ENCODE data around the gene ELN. TPM values are rescaled to one million over a fixed set of nuclear protein-coding genes. Genes with fewer than 3 reads are reported as not detected.
A peak's percentile ranks its signal among the peaks of the same experiment; 100 is the strongest.
"Not testable (repeated sequence)": the region's sequence is repeated elsewhere in the genome, so short reads cannot be mapped to it uniquely, and the experiment has no call there.

ELN gene
- total RNA-seq, result under 1 TPM in 1 of 2 donors, not detected in 1; 0.10 TPM

DNA sequence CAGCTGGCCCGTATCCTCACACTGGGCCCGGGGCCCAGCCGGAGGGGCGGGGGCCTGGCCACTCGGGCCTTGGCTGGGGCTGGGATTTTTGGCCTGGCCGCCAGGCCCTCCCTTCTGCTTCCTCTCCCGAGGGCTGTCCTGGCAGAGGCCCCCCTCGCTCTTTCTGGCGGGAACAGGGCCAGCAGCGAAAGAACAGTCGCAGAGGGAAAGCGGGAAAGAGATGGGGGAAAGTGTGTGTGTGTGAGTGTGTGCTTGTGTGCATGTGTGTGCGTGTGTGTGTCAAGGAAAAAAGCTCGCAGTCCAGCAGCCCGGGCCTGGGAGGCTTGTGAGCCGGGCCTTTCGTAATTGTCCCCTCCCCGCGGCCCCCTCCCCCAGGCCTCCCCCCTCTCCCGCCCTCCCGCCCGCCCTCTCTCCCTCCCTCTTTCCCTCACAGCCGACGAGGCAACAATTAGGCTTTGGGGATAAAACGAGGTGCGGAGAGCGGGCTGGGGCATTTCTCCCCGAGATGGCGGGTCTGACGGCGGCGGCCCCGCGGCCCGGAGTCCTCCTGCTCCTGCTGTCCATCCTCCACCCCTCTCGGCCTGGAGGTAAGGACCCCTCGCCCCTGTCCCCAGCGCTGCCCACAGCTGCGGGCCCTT, at the start of gene ELN:
Gene ELN (plus strand): TSS at position 491 of the 638 bp plus-strand sequence. CDS start 15 bp downstream, at position 506.
- Mint-ChIP-seq H3K36me3 (no peaks in the 10 kb centered on the region), H3K27ac (no peak within 1 kb of the TSS), H3K4me3 (no peak within 1 kb of the TSS), H3K4me1 (ENCODE audit: low read depth in 2 of 2) (peaks cover 7 to 13% of the 10 kb centered on the region in 2 donors), H3K27me3 (peaks cover 26 to 45% of the 10 kb centered on the region in 2 donors), H3K9me3 (no peaks in the 10 kb centered on the region)
- ATAC-seq (no peak), DNase-seq (ENCODE audit: low spot score) (no peak)

DNA sequence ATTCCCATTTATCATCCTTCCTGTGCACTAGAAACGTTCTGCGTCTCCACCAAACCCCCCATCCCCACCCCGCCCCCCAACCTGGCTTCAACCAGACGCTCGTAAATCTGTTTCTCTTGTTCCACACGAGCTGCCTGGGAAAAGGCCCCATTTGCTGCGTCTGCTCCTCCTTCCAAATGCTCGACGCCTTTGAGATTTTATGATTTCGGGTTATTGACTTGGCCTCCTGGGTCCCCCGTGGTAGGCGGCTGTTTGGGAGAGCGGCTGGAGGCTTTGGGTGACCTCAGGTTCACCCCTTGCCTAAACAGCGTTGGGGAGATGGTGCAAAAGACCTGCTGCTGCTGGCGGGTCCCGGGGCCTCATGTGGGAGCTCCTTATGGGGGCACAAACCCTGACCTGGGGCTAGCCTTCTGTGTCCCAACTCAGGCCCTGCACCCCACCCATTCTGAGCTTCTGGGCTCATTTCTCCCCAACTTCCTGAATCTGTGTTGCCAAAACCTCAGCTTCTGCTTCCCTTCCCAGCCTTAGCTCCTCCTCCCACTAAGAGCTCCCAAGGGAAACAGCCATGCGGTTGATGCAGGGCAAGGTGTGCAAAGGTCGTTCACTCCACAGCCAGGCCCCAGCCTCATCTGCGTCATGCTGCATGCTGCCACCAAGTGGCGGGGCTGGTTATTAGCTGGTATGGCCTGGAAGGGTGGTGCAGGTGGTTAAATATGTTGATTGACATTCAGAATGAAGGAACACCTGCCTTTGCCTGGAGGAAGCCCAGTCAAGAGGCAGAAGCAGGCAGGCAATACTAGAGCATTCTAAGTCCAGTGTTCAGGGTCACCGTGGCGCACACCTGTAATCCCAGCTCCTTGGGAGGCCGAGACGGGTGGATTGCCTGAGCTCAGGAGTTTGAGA, 49.1 kb upstream of the ELN start:
- Mint-ChIP-seq H3K4me3 (no peak overlapping the region), H3K4me1 (ENCODE audit: low read depth in 2 of 2) (no peaks in the 10 kb centered on the region), H3K36me3 (no peaks in the 10 kb centered on the region), H3K9me3 (no peaks in the 10 kb centered on the region), H3K27me3 (peaks cover 2 to 11% of the 10 kb centered on the region in 2 donors), H3K27ac (no peak overlapping the region)
- DNase-seq (ENCODE audit: low spot score) (no peak), ATAC-seq (no peak)

DNA sequence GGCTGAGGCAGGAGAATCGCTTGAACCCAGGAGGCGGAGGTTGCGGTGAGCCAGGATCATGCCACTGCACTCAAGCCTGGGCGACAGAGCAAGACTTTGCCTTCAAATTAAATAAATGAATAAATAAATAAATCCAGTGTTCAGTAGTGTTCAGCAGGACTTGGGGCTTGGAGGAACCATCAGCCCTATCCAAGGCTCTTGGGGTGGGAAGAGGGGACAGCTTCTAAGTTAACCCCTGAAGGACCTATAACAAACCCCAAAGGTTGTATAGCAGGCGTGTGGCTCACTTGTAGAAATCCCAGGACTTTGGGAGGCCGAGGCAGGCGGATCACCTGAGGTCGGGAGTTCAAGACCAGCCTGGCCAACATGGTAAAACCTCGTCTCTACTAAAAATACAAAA, 48.3 kb upstream of the ELN start:
- not testable (repeated sequence) for H3K36me3 Mint-ChIP-seq; H3K9me3 Mint-ChIP-seq; H3K4me3 Mint-ChIP-seq; H3K4me1 Mint-ChIP-seq (ENCODE audit: low read depth in 2 of 2); H3K27ac Mint-ChIP-seq; DNase-seq (ENCODE audit: low spot score); ATAC-seq
- peaks cover 2 to 11% of the 10 kb centered on the region in 2 donors for H3K27me3 Mint-ChIP-seq

DNA sequence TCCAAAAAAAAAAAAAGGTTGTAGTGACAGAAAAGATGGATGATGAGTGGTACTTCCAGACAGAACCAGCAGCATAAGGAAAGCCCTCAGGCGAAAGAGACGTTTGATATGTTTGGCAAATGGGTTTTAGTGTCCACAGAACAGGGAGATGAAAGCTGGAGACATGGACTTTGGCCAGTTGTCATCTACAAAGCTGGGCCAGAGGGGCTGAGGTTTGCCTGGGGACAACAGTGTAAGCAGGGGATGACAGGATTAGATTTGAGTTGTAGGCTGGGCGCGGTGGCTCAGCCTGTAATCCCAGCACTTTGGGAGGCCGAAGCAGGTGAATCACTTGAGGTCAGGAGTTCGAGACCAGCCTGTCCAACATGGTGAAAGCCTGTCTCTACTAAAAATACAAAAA, 47.8 kb upstream of the ELN start:
- peaks cover 2 to 11% of the 10 kb centered on the region in 2 donors for H3K27me3 Mint-ChIP-seq
- no peak for ATAC-seq
- H3K9me3 Mint-ChIP-seq, result no peaks in the 10 kb centered on the region
- no peaks in the 10 kb centered on the region for H3K36me3 Mint-ChIP-seq
- no peak overlapping the region for H3K27ac Mint-ChIP-seq
- no peak overlapping the region for H3K4me3 Mint-ChIP-seq
- no peaks in the 10 kb centered on the region for H3K4me1 Mint-ChIP-seq (ENCODE audit: low read depth in 2 of 2)
- no peak for DNase-seq (ENCODE audit: low spot score)

DNA sequence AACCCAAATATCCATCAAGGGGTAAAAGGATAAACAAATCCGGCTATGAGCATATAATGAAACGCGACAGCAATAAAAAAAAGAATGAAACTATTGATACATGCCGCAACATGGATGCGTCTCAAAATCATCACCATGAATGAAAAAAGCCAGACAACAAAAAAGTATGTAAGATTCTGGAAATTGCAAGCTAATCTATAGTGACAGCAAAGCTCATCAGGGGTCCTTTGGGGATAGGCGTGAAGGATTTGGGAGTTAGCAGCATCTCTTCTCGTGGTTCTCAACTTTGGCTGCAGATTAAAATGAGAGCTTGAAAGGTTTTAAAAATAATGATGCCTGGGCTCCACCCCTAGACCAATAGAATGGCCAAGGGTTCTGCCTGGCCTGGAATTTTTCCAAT, 46.0 kb upstream of the ELN start:
- H3K4me1 Mint-ChIP-seq (ENCODE audit: low read depth in 2 of 2), result no peaks in the 10 kb centered on the region
- H3K4me3 Mint-ChIP-seq, result no peak overlapping the region
- no peak for DNase-seq (ENCODE audit: low spot score)
- H3K27ac Mint-ChIP-seq, result no peak overlapping the region
- no peaks in the 10 kb centered on the region for H3K36me3 Mint-ChIP-seq
- no peak for ATAC-seq
- H3K27me3 Mint-ChIP-seq, result peaks cover 2 to 11% of the 10 kb centered on the region in 2 donors
- H3K9me3 Mint-ChIP-seq, result no peaks in the 10 kb centered on the region

DNA sequence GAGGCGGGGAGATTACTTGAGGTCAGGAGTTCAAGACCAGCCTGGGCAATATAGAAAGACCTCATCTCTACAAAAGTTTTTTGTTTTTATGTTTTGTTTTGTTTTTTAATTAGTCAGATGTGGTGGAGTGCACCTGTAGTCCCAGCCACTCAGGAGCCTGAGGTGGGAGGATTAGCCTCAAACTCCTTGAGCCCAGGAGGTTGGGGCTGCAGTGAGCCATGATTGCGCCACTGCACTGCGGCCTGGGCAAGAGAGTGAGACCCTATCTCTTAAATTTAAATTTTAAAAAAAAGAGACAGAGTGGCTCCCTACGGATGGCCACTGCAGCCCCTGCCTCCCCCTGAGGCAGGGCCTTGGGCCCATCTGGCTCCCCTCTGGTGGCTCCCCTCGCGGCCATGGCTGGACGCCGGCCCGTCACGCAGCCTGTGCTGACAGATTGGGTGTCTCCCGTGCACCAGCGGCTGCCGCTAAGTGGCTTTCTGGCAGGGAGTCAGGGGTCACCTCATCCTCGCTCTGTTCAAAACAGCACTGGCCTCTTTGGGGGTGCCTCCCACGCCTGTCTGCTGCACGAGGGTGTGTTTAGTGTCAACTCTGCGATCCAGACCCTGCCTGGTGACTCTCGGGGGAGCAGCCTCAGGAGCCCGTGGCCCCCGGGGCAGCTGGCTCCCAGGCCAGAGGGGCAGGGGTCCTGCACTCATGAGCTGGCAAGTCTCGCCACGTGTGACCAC, 44.4 kb upstream of the ELN start:
- no peaks in the 10 kb centered on the region for H3K9me3 Mint-ChIP-seq
- no peaks in the 10 kb centered on the region for H3K4me1 Mint-ChIP-seq (ENCODE audit: low read depth in 2 of 2)
- DNase-seq (ENCODE audit: low spot score), result no peak
- ATAC-seq, result no peak
- peaks cover 2 to 11% of the 10 kb centered on the region in 2 donors for H3K27me3 Mint-ChIP-seq
- H3K36me3 Mint-ChIP-seq, result no peaks in the 10 kb centered on the region
- no peak overlapping the region for H3K4me3 Mint-ChIP-seq
- H3K27ac Mint-ChIP-seq, result no peak overlapping the region

DNA sequence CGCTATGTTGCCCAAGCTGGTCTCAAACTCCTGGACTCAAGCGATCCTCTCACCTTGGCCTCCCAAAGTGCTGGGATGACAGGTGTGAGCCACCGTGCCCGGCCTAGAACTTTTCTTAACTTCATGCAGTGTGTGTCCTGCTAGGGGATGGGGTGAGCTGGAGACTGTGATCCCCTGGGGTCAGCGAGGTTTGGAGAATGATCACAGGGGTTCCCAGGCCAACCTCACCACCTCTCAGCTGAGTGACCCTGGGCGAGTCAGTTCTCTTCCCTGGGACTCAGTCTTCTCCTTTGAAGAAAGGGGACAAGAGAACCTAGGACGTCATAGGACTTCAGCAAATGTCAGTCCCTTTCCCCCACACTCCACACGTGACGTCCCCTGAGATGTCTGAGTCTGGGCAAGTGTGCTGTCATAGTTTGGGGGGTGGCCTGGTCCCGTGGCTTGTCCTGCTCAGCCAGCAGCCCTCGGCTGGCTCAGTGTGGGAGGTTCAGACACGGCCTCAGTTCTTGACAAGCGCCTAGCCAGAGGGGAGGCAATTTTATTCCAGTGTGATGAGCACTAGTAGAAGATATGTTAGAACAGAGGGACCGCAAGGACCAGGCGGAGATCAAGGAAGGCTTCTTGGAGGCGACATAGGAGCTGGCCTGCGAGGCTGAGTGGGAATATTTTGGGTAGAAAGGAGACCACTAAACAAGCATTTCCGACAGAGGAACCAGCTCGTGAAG, 43.3 kb upstream of the ELN start:
- DNase-seq (ENCODE audit: low spot score), result no peak
- Mint-ChIP-seq H3K27ac (no peak overlapping the region), H3K36me3 (no peaks in the 10 kb centered on the region), H3K4me1 (ENCODE audit: low read depth in 2 of 2) (no peaks in the 10 kb centered on the region), H3K27me3 (peaks cover 2 to 11% of the 10 kb centered on the region in 2 donors), H3K9me3 (no peaks in the 10 kb centered on the region), H3K4me3 (no peak overlapping the region)
- no peak for ATAC-seq

DNA sequence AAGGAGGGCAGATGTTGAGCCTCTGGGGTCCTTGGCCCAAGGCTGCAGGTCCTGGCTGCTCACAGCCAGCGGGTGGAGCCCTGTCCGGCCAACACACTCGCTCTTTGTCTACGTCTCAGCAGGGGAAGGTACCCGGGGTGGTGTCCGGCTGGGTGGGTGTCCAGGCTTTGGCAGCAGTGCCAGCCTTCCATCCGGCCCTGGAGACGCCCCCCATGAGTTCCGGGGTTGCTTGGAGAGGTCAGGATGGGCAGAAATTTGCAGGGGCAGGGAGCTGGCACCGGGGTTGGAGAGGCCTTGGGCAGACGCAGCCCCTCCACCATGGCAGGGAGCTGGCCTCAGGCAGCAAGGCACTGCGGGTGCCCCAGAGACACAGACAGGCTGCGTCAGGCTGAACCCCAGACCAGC, 42.2 kb upstream of the ELN start:
- no peak for ATAC-seq
- H3K4me1 Mint-ChIP-seq (ENCODE audit: low read depth in 2 of 2), result no peaks in the 10 kb centered on the region
- H3K27ac Mint-ChIP-seq, result no peak overlapping the region

DNA sequence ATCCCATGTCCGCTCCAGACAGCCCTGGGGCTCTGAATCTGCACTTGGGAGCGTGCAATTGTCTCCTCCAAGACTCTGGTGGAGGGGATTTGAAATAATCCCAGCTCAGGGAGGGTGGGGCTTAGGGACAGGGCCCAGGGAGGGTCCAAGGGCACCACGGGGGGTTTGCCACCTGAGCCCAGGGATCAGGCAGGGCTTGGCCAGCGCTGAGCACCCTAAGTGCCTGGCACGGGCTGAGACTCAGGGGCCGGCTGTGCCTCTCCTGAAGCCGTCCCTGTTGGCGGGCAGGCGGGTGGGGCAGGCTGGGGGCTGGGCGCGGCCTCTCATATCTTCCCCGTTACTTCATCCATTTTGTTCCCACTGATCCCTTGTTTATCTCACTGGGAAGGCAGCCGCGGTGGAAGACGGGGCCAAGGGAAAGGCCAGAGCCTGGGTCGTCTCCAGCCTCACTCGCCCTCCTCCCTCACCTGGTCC, 41.8 kb upstream of the ELN start:
- Mint-ChIP-seq H3K4me1 (ENCODE audit: low read depth in 2 of 2) (no peaks in the 10 kb centered on the region), H3K27me3 (peaks cover 2 to 4% of the 10 kb centered on the region in 2 donors), H3K4me3 (no peak overlapping the region), H3K36me3 (no peaks in the 10 kb centered on the region), H3K27ac (no peak overlapping the region), H3K9me3 (no peaks in the 10 kb centered on the region)
- ATAC-seq, result peak in 1 of 2 donors; percentile 28
- DNase-seq (ENCODE audit: low spot score), result no peak

More for the DNA sequence above, 42.2 kb upstream of the ELN start:
- DNase-seq (ENCODE audit: low spot score), result no peak
- Mint-ChIP-seq H3K27me3 (peaks cover 2 to 5% of the 10 kb centered on the region in 2 donors), H3K36me3 (no peaks in the 10 kb centered on the region), H3K9me3 (no peaks in the 10 kb centered on the region), H3K4me3 (no peak overlapping the region)

DNA sequence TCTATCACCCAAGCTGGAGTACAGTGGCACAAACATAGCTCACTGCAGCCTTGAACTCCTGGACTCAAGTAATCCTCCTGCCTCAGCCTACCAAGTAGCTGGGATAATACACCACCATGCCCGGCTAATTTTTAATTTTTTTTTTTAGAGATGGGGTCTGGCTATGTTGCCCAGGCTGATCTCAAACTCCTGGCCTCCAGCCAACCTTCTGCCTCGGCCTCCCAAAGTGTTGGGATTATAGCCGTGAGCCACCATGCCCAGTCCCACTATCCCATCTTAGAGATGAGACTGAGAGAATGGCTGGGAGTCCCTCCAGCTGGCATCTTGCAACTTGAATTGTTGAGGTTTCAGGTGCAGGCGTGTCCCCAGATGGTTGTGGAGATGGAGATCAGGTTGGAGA, 40.7 kb upstream of the ELN start:
- Mint-ChIP-seq H3K27ac (no peak overlapping the region), H3K27me3 (peaks cover 0 to under 1% of the 10 kb centered on the region in 2 donors)

DNA sequence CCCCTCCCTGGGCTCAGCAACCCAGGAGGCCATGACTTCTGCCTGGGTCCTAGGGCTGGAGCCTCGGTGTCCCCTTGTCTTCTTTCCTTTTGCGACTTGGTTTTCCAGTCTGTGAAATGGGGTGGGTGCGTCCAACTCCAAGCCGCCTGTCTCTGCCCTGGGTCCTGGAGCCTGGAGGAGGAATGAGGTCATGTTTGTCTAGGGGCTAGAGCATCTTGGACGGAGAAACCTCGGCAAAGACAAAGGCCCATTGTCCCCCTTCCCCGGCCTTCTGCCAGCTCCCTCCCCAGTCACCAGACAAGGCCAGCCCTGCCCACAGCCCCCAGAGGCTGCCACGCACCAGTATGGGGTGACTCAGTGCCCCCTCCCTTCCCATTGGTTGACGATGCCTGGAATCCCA, 39.8 kb upstream of the ELN start:
- Mint-ChIP-seq H3K9me3 (no peaks in the 10 kb centered on the region), H3K27me3 (no peaks in the 10 kb centered on the region), H3K36me3 (no peaks in the 10 kb centered on the region), H3K4me1 (ENCODE audit: low read depth in 2 of 2) (no peaks in the 10 kb centered on the region), H3K4me3 (no peak overlapping the region), H3K27ac (no peak overlapping the region)
- ATAC-seq (no peak), DNase-seq (ENCODE audit: low spot score) (no peak)

More for the DNA sequence above, 40.7 kb upstream of the ELN start:
- Mint-ChIP-seq H3K4me3 (no peak overlapping the region), H3K4me1 (ENCODE audit: low read depth in 2 of 2) (no peaks in the 10 kb centered on the region), H3K36me3 (no peaks in the 10 kb centered on the region), H3K9me3 (no peaks in the 10 kb centered on the region)
- DNase-seq (ENCODE audit: low spot score), result no peak
- ATAC-seq, result no peak

DNA sequence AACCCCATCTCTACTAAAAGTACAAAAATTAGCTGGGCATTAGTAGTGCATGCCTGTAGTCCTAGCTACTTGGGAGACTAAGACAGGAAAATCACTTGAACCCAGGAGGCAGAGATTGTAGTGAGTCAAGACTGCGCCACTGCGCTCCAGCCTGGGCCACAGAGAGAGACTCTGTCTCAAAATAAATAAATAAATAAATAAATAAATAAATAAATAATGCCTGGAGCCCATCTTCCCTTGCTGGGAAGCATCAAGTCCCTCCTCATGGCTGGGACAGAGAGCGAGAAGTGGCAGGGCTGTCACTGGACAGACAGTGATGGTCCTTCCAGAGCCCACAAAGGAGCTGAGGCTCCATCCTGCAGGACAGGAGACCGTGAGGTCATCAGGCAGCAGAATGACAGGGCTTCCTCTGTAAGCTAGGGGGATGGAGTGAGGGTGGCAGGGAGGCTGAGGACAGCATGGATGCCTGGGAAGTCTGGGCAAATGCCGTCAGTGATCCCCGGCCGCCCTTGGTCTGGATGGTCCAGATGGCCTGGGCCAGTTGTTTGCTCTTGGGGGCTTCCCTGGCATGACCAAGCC, 36.4 kb upstream of the ELN start:
- ATAC-seq (no peak), DNase-seq (ENCODE audit: low spot score) (no peak)
- H3K27me3 Mint-ChIP-seq, result no peaks in the 10 kb centered on the region
- H3K9me3 Mint-ChIP-seq, result no peaks in the 10 kb centered on the region
- no peaks in the 10 kb centered on the region for H3K4me1 Mint-ChIP-seq (ENCODE audit: low read depth in 2 of 2)
- no peaks in the 10 kb centered on the region for H3K36me3 Mint-ChIP-seq
- H3K4me3 Mint-ChIP-seq, result no peak overlapping the region
- H3K27ac Mint-ChIP-seq, result no peak overlapping the region

DNA sequence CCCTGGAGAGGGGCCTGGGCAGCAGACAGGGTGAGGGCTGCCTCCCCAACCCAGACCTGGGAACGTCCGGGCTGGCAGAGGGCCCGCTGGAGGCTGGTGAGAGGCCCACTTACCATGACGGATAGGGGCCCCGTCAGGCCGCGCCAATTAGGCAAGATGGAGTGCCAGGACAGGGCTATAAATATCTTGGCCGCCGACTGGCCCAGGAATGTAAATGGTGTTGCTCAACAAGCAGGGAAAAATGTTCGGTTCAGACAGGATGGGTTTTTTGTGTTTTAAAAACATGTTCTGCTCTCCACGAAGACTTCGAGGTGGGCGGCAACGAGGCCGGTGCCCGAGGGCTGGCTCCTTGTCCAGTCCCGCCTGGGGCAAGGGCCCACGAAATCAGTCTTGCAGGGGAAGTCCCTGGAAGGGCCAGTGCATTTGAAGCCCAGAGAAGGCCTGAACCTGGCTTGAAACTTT, 35.8 kb upstream of the ELN start:
- ATAC-seq (no peak), DNase-seq (ENCODE audit: low spot score) (no peak)
- Mint-ChIP-seq H3K36me3 (no peaks in the 10 kb centered on the region), H3K27ac (no peak overlapping the region), H3K4me3 (no peak overlapping the region), H3K4me1 (ENCODE audit: low read depth in 2 of 2) (no peaks in the 10 kb centered on the region), H3K9me3 (no peaks in the 10 kb centered on the region), H3K27me3 (peaks cover 0 to 2% of the 10 kb centered on the region in 2 donors)
